ENCODE data around the gene RNF227. TPM values are rescaled to one million over a fixed set of nuclear protein-coding genes. Genes with fewer than 3 reads are reported as not detected.
A peak's percentile ranks its signal among the peaks of the same experiment; 100 is the strongest.

RNF227 gene
- total RNA-seq, 4 donors from 2014 or later, result 0.94 to 8.6 (median 5.7) TPM

GRCh38 chr17:7897090-7897489, 19.0 kb downstream of the RNF227 start:
- no peaks in the 10 kb centered on the region for H3K27me3 ChIP-seq
- intact Hi-C loops (cut with DNase I), result no loop called here
- 82 to 87% methylated on average over 11 to 13 of the region's 13 CpGs for WGBS, 2 donors
- H3K4me1 ChIP-seq, result no peaks in the 10 kb centered on the region
- DNase-seq, result no peak
- H3K36me3 ChIP-seq, result peaks cover 33 to 100% (median 58%) of the 10 kb centered on the region in 3 donors
- H3K27ac ChIP-seq, result no peak overlapping the region
- TF ChIP-seq POLR2A (IDR thresholded peaks at IDR 0.05) (no peak), CTCF (IDR thresholded peaks at IDR 0.05) (no peak)
- no peaks in the 10 kb centered on the region for H3K9me3 ChIP-seq
- H3K4me3 ChIP-seq, result no peak overlapping the region

DNA sequence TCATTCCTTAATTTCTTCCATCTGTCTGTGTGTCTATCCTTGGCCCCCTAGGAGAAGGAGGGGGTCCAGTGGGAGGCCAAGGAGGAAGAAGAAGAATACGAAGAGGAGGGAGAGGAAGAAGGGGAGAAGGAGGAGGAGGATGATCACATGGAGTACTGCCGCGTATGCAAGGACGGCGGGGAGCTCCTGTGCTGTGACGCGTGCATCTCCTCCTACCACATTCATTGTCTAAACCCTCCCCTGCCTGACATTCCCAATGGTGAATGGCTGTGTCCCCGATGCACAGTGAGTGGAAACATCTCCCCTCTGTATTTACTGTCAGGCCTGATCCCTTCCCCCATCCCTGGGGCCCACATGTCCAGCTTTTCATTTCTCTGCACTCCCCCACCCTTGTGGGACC, 21.2 kb downstream of the RNF227 start:
- intact Hi-C loops (cut with DNase I), result no loop called here
- no peaks in the 10 kb centered on the region for H3K27me3 ChIP-seq
- TF ChIP-seq POLR2A (IDR thresholded peaks at IDR 0.05) (no peak), CTCF (IDR thresholded peaks at IDR 0.05) (no peak)
- no peak for DNase-seq
- H3K4me1 ChIP-seq, result peaks cover 2 to 10% (median 3%) of the 10 kb centered on the region in 3 donors
- WGBS, 2 donors, result 87% methylated on average over 6 to 8 of the region's 8 CpGs
- H3K36me3 ChIP-seq, result peaks cover 34 to 100% (median 56%) of the 10 kb centered on the region in 3 donors
- H3K27ac ChIP-seq, result no peak overlapping the region
- H3K4me3 ChIP-seq, result no peak overlapping the region
- no peaks in the 10 kb centered on the region for H3K9me3 ChIP-seq

DNA sequence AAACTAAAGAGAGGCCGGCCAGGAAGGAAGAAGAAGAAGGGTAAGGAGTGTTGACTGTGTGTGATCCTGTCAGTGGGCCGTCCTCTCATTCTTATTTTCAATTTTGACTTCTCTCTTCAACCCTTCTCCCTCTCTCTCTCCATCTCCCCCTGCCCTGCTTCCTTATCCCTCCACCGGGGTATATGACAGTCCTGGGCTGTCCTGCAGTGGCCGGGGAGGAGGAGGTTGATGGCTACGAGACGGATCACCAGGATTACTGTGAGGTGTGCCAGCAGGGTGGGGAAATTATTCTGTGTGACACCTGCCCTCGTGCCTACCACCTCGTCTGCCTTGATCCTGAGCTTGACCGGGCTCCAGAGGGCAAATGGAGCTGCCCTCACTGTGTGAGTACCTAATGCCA, 21.9 kb downstream of the RNF227 start:
- TF ChIP-seq CTCF (IDR thresholded peaks at IDR 0.05) (no peak), POLR2A (IDR thresholded peaks at IDR 0.05) (no peak)
- no peak for DNase-seq
- Histone ChIP-seq H3K4me3 (no peak overlapping the region), H3K9me3 (no peaks in the 10 kb centered on the region), H3K36me3 (peaks cover 34 to 94% (median 49%) of the 10 kb centered on the region in 3 donors), H3K27ac (no peak overlapping the region), H3K4me1 (peaks cover 8 to 17% (median 9%) of the 10 kb centered on the region in 3 donors), H3K27me3 (no peaks in the 10 kb centered on the region)
- intact Hi-C loops (cut with DNase I), result no loop called here
- WGBS, 2 donors, result 86 to 89% methylated on average over 5 to 9 of the region's 9 CpGs

DNA sequence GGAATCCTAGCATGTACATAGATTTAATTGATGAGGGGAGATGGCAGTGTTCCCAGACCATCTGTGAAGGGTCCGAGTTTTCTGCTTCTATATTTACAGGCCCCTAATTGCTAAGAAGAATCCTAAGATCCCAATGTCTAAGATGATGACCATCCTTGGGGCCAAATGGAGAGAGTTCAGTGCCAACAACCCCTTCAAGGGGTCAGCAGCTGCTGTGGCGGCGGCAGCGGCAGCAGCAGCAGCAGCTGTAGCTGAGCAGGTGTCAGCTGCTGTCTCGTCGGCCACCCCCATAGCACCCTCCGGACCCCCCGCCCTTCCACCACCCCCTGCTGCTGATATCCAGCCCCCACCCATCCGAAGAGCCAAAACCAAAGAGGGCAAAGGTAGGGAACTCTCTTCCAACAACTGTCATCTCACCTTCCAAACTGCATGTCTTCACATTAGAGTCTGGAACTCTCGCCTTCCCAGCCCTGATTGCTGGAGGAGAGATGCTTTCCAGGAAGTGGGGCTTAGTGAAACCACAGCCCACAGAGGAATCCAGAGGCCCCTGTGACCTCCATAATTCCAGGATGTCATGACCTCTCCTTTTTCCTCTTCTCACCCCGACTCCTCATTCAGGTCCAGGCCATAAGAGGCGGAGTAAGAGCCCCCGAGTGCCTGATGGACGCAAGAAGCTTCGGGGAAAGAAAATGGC, 22.8 kb downstream of the RNF227 start:
- TF ChIP-seq POLR2A (IDR thresholded peaks at IDR 0.05), result no peak
- TF ChIP-seq CTCF (IDR thresholded peaks at IDR 0.05), result no peak
- whole genome bisulfite sequencing, 2 donors, result 79 to 93% methylated on average over 3 to 14 of the region's 15 CpGs
- Histone ChIP-seq H3K36me3 (peaks cover 30 to 86% (median 46%) of the 10 kb centered on the region in 3 donors), H3K9me3 (no peaks in the 10 kb centered on the region), H3K4me1 (peaks cover 17 to 26% (median 18%) of the 10 kb centered on the region in 3 donors), H3K27me3 (no peaks in the 10 kb centered on the region), H3K4me3 (no peak overlapping the region), H3K27ac (no peak overlapping the region)
- no peak for DNase-seq
- intact Hi-C loops (cut with DNase I), result no loop called here

DNA sequence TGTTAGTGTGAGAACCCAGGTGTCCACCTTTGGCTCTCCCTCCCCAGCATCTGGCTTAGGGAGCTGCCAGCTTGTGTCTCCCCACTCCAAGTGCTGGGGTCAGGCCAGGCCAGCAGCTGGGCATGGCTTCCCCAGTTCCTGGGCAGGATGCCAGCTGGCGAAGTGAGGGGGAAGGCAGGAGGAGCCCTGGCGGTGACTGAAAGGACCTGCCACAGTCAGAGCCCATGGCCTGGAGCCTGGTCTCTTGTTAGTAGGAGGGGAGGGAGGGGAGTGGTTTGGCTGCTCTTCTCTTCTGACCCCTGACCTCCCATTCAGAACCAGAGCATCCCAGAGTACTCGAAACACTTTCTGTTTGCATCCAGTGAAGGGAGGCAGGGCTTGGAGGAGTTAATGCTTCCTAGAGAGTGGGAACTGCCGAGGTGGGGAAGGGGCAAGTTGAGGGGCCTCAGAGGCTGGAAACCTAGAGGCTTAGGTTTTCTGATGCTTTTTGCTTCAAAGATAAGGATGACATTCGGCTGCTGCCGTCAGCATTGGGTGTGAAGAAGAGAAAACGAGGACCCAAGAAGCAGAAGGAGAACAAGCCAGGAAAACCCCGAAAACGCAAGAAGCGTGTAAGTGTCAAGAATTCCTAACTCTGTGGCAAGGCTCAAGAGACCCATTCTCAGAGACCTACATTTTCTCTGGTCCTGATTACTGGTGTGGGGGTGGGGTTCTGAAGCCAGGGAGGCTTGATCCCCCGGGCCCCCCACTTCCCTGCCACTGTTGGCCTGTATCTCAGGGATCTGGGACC, 26.7 kb downstream of the RNF227 start:
- intact Hi-C loops (cut with DNase I), result no loop called here
- WGBS, 2 donors, result 21 to 25% methylated on average over 8 to 9 of the region's 11 CpGs

More for the DNA sequence above, 26.7 kb downstream of the RNF227 start:
- DNase-seq, result peak; percentile 39
- peaks cover 34 to 56% (median 45%) of the 10 kb centered on the region in 3 donors for H3K4me1 ChIP-seq
- peak overlapping the region in 3 of 4 donors; percentile 87 to 97 (median 91) for H3K4me3 ChIP-seq
- peak in 5 of 6 experiments; percentile 48 to 78 (median 59) for TF ChIP-seq CTCF (IDR thresholded peaks at IDR 0.05)
- no peak for TF ChIP-seq POLR2A (IDR thresholded peaks at IDR 0.05)
- H3K27me3 ChIP-seq, result no peaks in the 10 kb centered on the region
- H3K9me3 ChIP-seq, result no peaks in the 10 kb centered on the region
- peak overlapping the region; percentile 98 to 99 (median 98) for H3K27ac ChIP-seq
- H3K36me3 ChIP-seq, result peaks cover 21 to 46% (median 25%) of the 10 kb centered on the region in 3 donors
